ENCODE results near the gene SFXN4. TPM values are rescaled to one million over a fixed set of nuclear protein-coding genes. Genes with fewer than 3 reads are reported as not detected.
"Not testable (repeated sequence)": the region's sequence is repeated elsewhere in the genome, so short reads cannot be mapped to it uniquely, and the experiment has no call there.

Gene SFXN4
- total RNA-seq, 1 donor from 2014 or later: 16.7 TPM

- peaks cover 2% of the 10 kb centered on the region for H3K27me3 Mint-ChIP-seq (ENCODE audit: low read depth, unreplicated experiment)
- H3K9me3 ChIP-seq (ENCODE audit: insufficient read depth, low read depth, low read length): no peaks in the 10 kb centered on the region
- no peaks in the 10 kb centered on the region for H3K36me3 Mint-ChIP-seq (ENCODE audit: low read depth, unreplicated experiment)
- H3K4me3 Mint-ChIP-seq (ENCODE audit: unreplicated experiment): no peak overlapping the region
- H3K9ac ChIP-seq (ENCODE audit: low read length): no peak overlapping the region
- no peaks in the 10 kb centered on the region for H3K4me1 Mint-ChIP-seq (ENCODE audit: low read depth, unreplicated experiment)
- H4K20me1 ChIP-seq (ENCODE audit: insufficient read depth, low read length): no peaks in the 10 kb centered on the region
- H3K27me3 ChIP-seq (ENCODE audit: insufficient read depth, low read length): peaks cover 4% of the 10 kb centered on the region
- no peak overlapping the region for H2AFZ ChIP-seq (ENCODE audit: low read depth, low read length)
- FAIRE-seq (no peak), DNase-seq (ENCODE audit: low read depth) (no peak)
- no peak overlapping the region for H3K4me3 ChIP-seq (ENCODE audit: insufficient read depth, low read depth, low read length)
- no peak for TF ChIP-seq CTCF (IDR thresholded peaks at IDR 0.05; ENCODE audit: insufficient read depth, low read depth, low read length)
- no peak for TF ChIP-seq EZH2 (IDR thresholded peaks at IDR 0.05; ENCODE audit: insufficient read depth, low read length)
- H3K36me3 ChIP-seq (ENCODE audit: insufficient read depth, low read length): no peaks in the 10 kb centered on the region
- no peaks in the 10 kb centered on the region for H3K79me2 ChIP-seq (ENCODE audit: insufficient read depth, low read length)
- H3K9me3 Mint-ChIP-seq (ENCODE audit: unreplicated experiment): no peaks in the 10 kb centered on the region
- no peaks in the 10 kb centered on the region for H3K4me1 ChIP-seq (ENCODE audit: insufficient read depth, low read length)
- no peak overlapping the region for H3K27ac Mint-ChIP-seq (ENCODE audit: unreplicated experiment)
- H3K27ac ChIP-seq (ENCODE audit: low read depth, low read length): no peak overlapping the region
- H3K4me2 ChIP-seq (ENCODE audit: low read length): no peak overlapping the region
Measured at GRCh38 chr10:119098576-119098975, 66.9 kb downstream of the SFXN4 start.

- not testable (repeated sequence) for FAIRE-seq; DNase-seq (ENCODE audit: low read depth); H3K9ac ChIP-seq (ENCODE audit: low read length); H3K9me3 ChIP-seq (ENCODE audit: insufficient read depth, low read depth, low read length); H3K27ac Mint-ChIP-seq (ENCODE audit: unreplicated experiment); H3K4me2 ChIP-seq (ENCODE audit: low read length); H3K9me3 Mint-ChIP-seq (ENCODE audit: unreplicated experiment); H3K27me3 ChIP-seq (ENCODE audit: insufficient read depth, low read length); H3K36me3 Mint-ChIP-seq (ENCODE audit: low read depth, unreplicated experiment); H3K4me1 Mint-ChIP-seq (ENCODE audit: low read depth, unreplicated experiment); H3K79me2 ChIP-seq (ENCODE audit: insufficient read depth, low read length); H3K4me3 Mint-ChIP-seq (ENCODE audit: unreplicated experiment); H3K27ac ChIP-seq (ENCODE audit: low read depth, low read length); H3K4me1 ChIP-seq (ENCODE audit: insufficient read depth, low read length); H4K20me1 ChIP-seq (ENCODE audit: insufficient read depth, low read length); H3K36me3 ChIP-seq (ENCODE audit: insufficient read depth, low read length); H3K27me3 Mint-ChIP-seq (ENCODE audit: low read depth, unreplicated experiment); H3K4me3 ChIP-seq (ENCODE audit: insufficient read depth, low read depth, low read length); H2AFZ ChIP-seq (ENCODE audit: low read depth, low read length)
Measured at GRCh38 chr10:119096641-119097415, 68.7 kb downstream of the SFXN4 start.

GRCh38 chr10:119095640-119096039, 69.9 kb downstream of the SFXN4 start:
- no peak for DNase-seq (ENCODE audit: low read depth)
- no peak for FAIRE-seq
- H3K4me1 ChIP-seq (ENCODE audit: insufficient read depth, low read length): peaks cover 7% of the 10 kb centered on the region

More at GRCh38 chr10:119095640-119096039, 69.9 kb downstream of the SFXN4 start:
- Mint-ChIP-seq H3K36me3 (ENCODE audit: low read depth, unreplicated experiment) (no peaks in the 10 kb centered on the region), H3K27me3 (ENCODE audit: low read depth, unreplicated experiment) (no peaks in the 10 kb centered on the region), H3K27ac (ENCODE audit: unreplicated experiment) (no peak overlapping the region), H3K9me3 (ENCODE audit: unreplicated experiment) (no peaks in the 10 kb centered on the region), H3K4me3 (ENCODE audit: unreplicated experiment) (no peak overlapping the region), H3K4me1 (ENCODE audit: low read depth, unreplicated experiment) (no peaks in the 10 kb centered on the region)
- H4K20me1 ChIP-seq (ENCODE audit: insufficient read depth, low read length): no peaks in the 10 kb centered on the region
- H2AFZ ChIP-seq (ENCODE audit: low read depth, low read length): no peak overlapping the region
- no peak overlapping the region for H3K4me3 ChIP-seq (ENCODE audit: insufficient read depth, low read depth, low read length)
- H3K27ac ChIP-seq (ENCODE audit: low read depth, low read length): no peak overlapping the region
- H3K27me3 ChIP-seq (ENCODE audit: insufficient read depth, low read length): peaks cover 6% of the 10 kb centered on the region
- no peaks in the 10 kb centered on the region for H3K36me3 ChIP-seq (ENCODE audit: insufficient read depth, low read length)
- H3K4me2 ChIP-seq (ENCODE audit: low read length): no peak overlapping the region
- H3K9me3 ChIP-seq (ENCODE audit: insufficient read depth, low read depth, low read length): no peaks in the 10 kb centered on the region
- no peak overlapping the region for H3K9ac ChIP-seq (ENCODE audit: low read length)
- TF ChIP-seq EZH2 (IDR thresholded peaks at IDR 0.05; ENCODE audit: insufficient read depth, low read length) (no peak), CTCF (IDR thresholded peaks at IDR 0.05; ENCODE audit: insufficient read depth, low read depth, low read length) (no peak)
- H3K79me2 ChIP-seq (ENCODE audit: insufficient read depth, low read length): no peaks in the 10 kb centered on the region
